CD8-positive, alpha-beta memory T cell (primary cell): ENCODE measurements around the gene DYNC1H1. TPM values are rescaled to one million over a fixed set of nuclear protein-coding genes. Genes with fewer than 3 reads are reported as not detected.
"Not testable (repeated sequence)": the region's sequence is repeated elsewhere in the genome, so short reads cannot be mapped to it uniquely, and the experiment has no call there.

Experiments
- CTCF ChIA-PET: fragments of 350-600 bp; sonication (Branson Sonifier 250); formaldehyde crosslinking; loops from one replicate; lab custom pipeline; 2021; ENCODE audit warnings: antibody characterized with exemption; lab: Charles Lee
- POLR2A ChIA-PET: fragments of 350-600 bp; sonication (Branson Sonifier 250); formaldehyde crosslinking; loops from one replicate; lab custom pipeline; 2021; ENCODE audit warnings: antibody characterized with exemption; lab: Charles Lee
- DNase-seq, 5 donors: peaks; one replicate each; pipeline versions ENCODE4 v3.0.0 to v3.0.0-alpha.2; 2020 to 2022; ENCODE audit warnings: mixed read lengths in 1 of 5
- H3K27ac ChIP-seq: one replicate; pipeline ENCODE4 v1.7.0; 2013; ENCODE audit warnings: low read depth, mild to moderate bottlenecking, low read length, moderate library complexity
- H3K27me3 ChIP-seq: 2 replicates; pipeline ENCODE4 v1.7.0; 2013; ENCODE audit warnings: low read length, mild to moderate bottlenecking; ENCODE audit not compliant: insufficient read depth, poor library complexity, severe bottlenecking
- H3K36me3 ChIP-seq: 2 replicates; pipeline ENCODE4 v1.7.0; 2013; ENCODE audit warnings: mild to moderate bottlenecking, low read length, moderate library complexity; ENCODE audit not compliant: insufficient read depth
- H3K4me1 ChIP-seq: 2 replicates; pipeline ENCODE4 v1.7.0; 2013; ENCODE audit warnings: mild to moderate bottlenecking, low read length, moderate library complexity; ENCODE audit not compliant: insufficient read depth
- H3K4me3 ChIP-seq: 2 replicates; pipeline ENCODE4 v1.7.0; 2013; ENCODE audit warnings: mild to moderate bottlenecking, low read length
- H3K9me3 ChIP-seq: 2 replicates; pipeline ENCODE4 v1.7.0; 2013; ENCODE audit warnings: mild to moderate bottlenecking, low read length
- H3K27ac Mint-ChIP-seq, 8 donors: one replicate each; pipeline ENCODE4 v1.8.0; 2020 to 2021; ENCODE audit warnings: mixed read lengths in 8 of 8, mild to moderate bottlenecking in 6 of 8, inconsistent platforms in 3 of 8, moderate library complexity in 3 of 8
- H3K27me3 Mint-ChIP-seq, 2 donors: one replicate each; pipeline ENCODE4 v1.8.0; 2020 to 2021; ENCODE audit warnings: mixed read lengths in 2 of 2, mild to moderate bottlenecking in 1 of 2, moderate library complexity in 1 of 2
- H3K36me3 Mint-ChIP-seq, 3 donors: one replicate each; pipeline ENCODE4 v1.8.0; 2020 to 2021; ENCODE audit warnings: mixed read lengths in 3 of 3, inconsistent platforms in 1 of 3, mild to moderate bottlenecking in 1 of 3
- H3K4me1 Mint-ChIP-seq, 3 donors: one replicate each; pipeline ENCODE4 v1.8.0; 2020 to 2021; ENCODE audit warnings: mixed read lengths in 3 of 3, inconsistent platforms in 1 of 3, mild to moderate bottlenecking in 1 of 3
- H3K4me3 Mint-ChIP-seq, 7 donors: one replicate each; pipeline ENCODE4 v1.8.0; 2020 to 2021; ENCODE audit warnings: mixed read lengths in 7 of 7, mild to moderate bottlenecking in 6 of 7, moderate library complexity in 4 of 7, inconsistent platforms in 2 of 7
- H3K9me3 Mint-ChIP-seq, 5 donors: one replicate each; pipeline ENCODE4 v1.8.0; 2020 to 2022; ENCODE audit warnings: mixed read lengths in 5 of 5, mild to moderate bottlenecking in 3 of 5, moderate library complexity in 2 of 5, inconsistent platforms in 1 of 5
- polyA plus RNA-seq: library from polyadenylated mRNA; unstranded; fragments of 300-500 nt; fragmentation: Illumina TruSeq; gene quantifications from one replicate; pipeline ENCODE4 v1.2.3, GENCODE V29; 2021
- total RNA-seq, 2 experiments: library from RNA; stranded (reverse); gene quantifications; one replicate each; pipeline ENCODE4 v1.2.3, GENCODE V29; 2021

DYNC1H1 gene
- total and polyA plus RNA-seq, 3 experiments from 2014 or later: 59.7 to 249 (median 241) TPM

DNA sequence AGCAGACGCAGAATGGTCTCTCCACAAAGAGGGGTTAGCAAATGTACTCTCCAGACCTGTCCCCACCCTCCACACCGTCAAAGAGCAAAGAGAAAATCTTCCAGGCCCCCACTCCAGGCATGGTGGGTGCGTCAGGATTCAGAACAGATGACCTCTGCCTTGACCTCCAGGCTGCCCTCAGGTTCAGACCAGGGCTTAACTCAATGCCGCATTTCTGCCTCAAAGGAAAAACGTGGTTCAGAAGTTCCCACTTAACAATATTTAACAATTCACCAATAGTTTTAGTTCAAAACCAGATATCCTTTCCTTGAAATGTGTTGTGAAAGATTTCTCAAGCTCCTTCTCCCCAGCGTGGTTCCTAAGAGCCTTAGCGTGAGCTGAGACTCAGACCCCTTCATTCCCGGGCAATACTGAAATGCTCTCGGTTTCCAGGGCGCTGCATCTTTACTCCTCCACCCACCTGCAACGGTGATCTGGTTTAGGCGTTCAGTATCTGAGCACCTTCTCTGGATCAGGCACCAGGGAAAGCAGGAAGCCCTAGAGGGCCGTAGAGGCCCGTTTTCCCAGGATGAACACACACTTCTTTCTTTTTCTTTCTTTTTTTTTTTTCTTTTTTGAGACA, 99.5 kb downstream of the DYNC1H1 start:
- peak overlapping the region in 1 of 8 donors; percentile 75 for H3K27ac Mint-ChIP-seq
- no peak for DNase-seq
- Histone ChIP-seq H3K27ac (no peak overlapping the region), H3K4me1 (no peaks in the 10 kb centered on the region), H3K27me3 (no peaks in the 10 kb centered on the region), H3K36me3 (no peaks in the 10 kb centered on the region), H3K4me3 (no peak overlapping the region), H3K9me3 (no peaks in the 10 kb centered on the region)
- H3K27me3 Mint-ChIP-seq: no peaks in the 10 kb centered on the region
- ChIA-PET CTCF (interaction anchor here (1.7 to 4.2 kb wide), 3 partner anchors 24 to 250 kb away, joined by 6 to 56 read pairs (median 20); no protein-coding TSS in a partner anchor), POLR2A (interaction anchor here (1.0 kb wide), 1 partner anchor 22 kb away, joined by 3 read pairs; no protein-coding TSS in a partner anchor)
- no peaks in the 10 kb centered on the region for H3K9me3 Mint-ChIP-seq
- no peak overlapping the region for H3K4me3 Mint-ChIP-seq
- H3K4me1 Mint-ChIP-seq: peaks cover 7 to 14% (median 12%) of the 10 kb centered on the region in 3 donors
- H3K36me3 Mint-ChIP-seq: no peaks in the 10 kb centered on the region

DNA sequence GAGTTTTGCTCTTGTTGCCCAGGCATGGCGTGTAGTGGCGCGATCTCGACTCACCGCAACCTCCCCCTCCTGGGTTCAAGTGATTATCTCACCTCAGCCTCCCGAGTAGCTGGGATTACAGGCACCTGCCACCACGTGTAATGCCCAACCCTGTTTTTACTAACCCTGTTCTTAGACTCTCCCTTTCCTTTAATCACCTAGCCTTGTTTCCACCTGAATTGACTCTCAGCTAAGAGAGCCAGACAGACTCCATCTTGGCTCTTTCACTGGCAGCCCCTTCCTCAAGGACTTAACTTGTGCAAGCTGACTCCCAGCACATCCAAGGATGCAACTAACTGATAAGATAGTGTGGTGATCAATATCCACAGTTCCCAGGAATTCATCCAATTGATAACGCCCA, 100.2 kb downstream of the DYNC1H1 start:
- CTCF ChIA-PET: interaction anchor here (3.5 to 4.2 kb wide), 2 partner anchors 24 to 33 kb away, joined by 20 to 56 read pairs; no protein-coding TSS in a partner anchor
- H3K9me3 ChIP-seq, H3K36me3 ChIP-seq, H3K9me3 Mint-ChIP-seq, H3K27ac ChIP-seq, H3K4me3 ChIP-seq, H3K4me3 Mint-ChIP-seq, H3K4me1 ChIP-seq, POLR2A ChIA-PET, H3K27me3 ChIP-seq, DNase-seq, H3K36me3 Mint-ChIP-seq, H3K27me3 Mint-ChIP-seq: not testable (repeated sequence)
- Mint-ChIP-seq H3K4me1 (peaks cover 5 to 13% (median 9%) of the 10 kb centered on the region in 3 donors), H3K27ac (peak overlapping the region in 2 of 8 donors; percentile 51 to 65)

DNA sequence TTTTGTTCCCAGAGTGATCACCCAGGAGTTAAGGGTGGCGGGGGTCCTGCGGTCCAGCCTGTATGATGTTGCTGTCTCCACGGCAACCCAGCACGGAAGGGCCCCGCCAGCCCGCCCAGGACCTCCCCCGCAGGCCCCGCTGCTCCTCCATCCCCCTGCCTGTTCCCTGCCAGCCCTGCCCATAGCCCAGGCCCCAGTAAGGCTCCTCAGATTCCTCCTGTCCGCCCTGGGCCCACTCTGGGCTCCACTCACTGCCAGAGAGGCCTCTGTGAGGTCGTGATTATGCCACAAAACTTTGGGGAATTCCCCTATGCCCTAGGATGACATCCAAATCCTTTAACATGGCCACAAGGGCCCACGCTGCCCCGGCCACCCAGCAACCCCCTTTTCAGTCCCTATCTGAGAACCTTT, 101.7 kb downstream of the DYNC1H1 start:
- no peaks in the 10 kb centered on the region for H3K27me3 ChIP-seq
- H3K27ac Mint-ChIP-seq: peak overlapping the region in 1 of 8 donors; percentile 5
- DNase-seq: no peak
- H3K4me1 Mint-ChIP-seq: peaks cover 7 to 21% (median 16%) of the 10 kb centered on the region in 3 donors
- H3K27me3 Mint-ChIP-seq: no peaks in the 10 kb centered on the region
- H3K36me3 ChIP-seq: no peaks in the 10 kb centered on the region
- H3K4me3 ChIP-seq: no peak overlapping the region
- no peak overlapping the region for H3K4me3 Mint-ChIP-seq
- no peak overlapping the region for H3K27ac ChIP-seq
- no peaks in the 10 kb centered on the region for H3K9me3 ChIP-seq
- ChIA-PET POLR2A (no interaction called here), CTCF (interaction anchor here (0.6 kb wide), 1 partner anchor 21 kb away, joined by 3 read pairs; no protein-coding TSS in a partner anchor)
- no peaks in the 10 kb centered on the region for H3K36me3 Mint-ChIP-seq
- H3K9me3 Mint-ChIP-seq: no peaks in the 10 kb centered on the region
- no peaks in the 10 kb centered on the region for H3K4me1 ChIP-seq

DNA sequence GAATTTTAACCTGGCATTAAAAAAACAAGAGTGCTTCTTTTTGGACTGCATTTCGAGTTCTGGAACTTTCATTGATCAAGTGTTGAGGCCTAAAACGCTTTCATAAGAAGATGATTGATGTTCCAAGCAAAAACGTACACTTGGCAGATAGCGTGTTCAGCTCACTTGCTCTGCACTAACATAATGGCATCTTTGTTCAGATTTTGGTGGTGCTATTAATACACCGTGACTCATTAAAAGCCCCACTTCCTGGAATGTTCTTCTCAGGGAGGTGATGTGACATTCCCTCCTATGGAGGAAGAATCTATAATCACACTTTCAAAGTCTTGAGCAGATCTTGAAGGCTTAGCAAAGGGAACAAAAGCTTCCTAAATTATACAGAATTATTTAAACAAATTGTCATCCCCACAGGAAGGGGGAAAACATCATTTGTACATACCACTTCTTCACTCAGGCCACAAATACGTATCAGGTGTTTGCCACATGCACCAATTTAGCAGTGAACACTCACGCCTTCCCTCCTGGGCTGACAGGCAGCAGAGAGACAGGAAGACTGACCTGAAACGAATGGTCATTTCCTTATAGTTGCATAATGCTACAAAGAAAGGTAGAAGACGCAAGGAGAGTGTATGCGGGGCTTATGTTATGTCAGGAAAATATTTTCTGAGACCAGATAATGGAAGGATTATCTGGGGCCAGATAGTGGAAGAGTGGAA, 107.1 kb downstream of the DYNC1H1 start:
- peaks cover 0 to 4% (median 1%) of the 10 kb centered on the region in 3 donors for H3K36me3 Mint-ChIP-seq
- H3K27ac Mint-ChIP-seq: peak overlapping the region in 6 of 8 donors; percentile 2 to 65 (median 20)
- H3K27me3 Mint-ChIP-seq: no peaks in the 10 kb centered on the region
- H3K9me3 ChIP-seq: no peaks in the 10 kb centered on the region
- H3K4me1 Mint-ChIP-seq: peaks cover 13 to 26% (median 22%) of the 10 kb centered on the region in 3 donors
- CTCF ChIA-PET: interaction anchor here (0.5 to 1.4 kb wide), 4 partner anchors 8 to 104 kb away, joined by 3 to 4 read pairs (median 3); no protein-coding TSS in a partner anchor
- POLR2A ChIA-PET: no interaction called here
- no peaks in the 10 kb centered on the region for H3K27me3 ChIP-seq
- H3K27ac ChIP-seq: no peak overlapping the region
- H3K36me3 ChIP-seq: no peaks in the 10 kb centered on the region
- DNase-seq: no peak
- H3K4me3 Mint-ChIP-seq: peak overlapping the region in 3 of 7 donors; percentile 20 to 85 (median 38)
- no peak overlapping the region for H3K4me3 ChIP-seq
- H3K4me1 ChIP-seq: no peaks in the 10 kb centered on the region
- no peaks in the 10 kb centered on the region for H3K9me3 Mint-ChIP-seq

DNA sequence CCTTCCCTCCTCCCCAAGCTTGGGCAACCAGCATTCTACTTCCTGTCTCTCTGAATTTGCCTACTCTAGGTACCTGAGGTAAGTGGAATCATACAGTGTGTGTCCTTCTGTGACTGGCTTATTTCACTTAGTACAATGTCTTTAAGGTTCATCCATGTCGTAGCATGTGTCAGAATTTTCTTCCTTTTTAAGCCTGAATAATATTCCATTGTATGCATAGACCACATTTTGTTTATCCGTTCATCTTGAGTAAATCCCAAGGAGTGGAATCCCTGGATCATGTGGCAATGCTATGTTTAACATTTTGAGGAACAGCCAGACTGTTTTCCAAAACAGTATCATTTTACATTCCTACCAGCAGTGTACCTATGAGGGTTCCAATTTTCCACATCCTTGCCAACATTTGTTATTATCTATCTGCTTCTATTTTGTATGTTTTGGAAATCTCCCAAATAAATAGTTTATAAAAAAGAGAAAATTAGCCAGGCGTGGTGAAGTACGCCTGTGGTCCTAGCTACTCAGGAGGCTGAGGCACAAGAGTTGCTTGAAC, 110.1 kb downstream of the DYNC1H1 start:
- H3K4me1 Mint-ChIP-seq: peaks cover 17 to 28% (median 24%) of the 10 kb centered on the region in 3 donors
- H3K27me3 ChIP-seq: no peaks in the 10 kb centered on the region
- no peak overlapping the region for H3K4me3 Mint-ChIP-seq
- CTCF ChIA-PET: no interaction called here
- no peaks in the 10 kb centered on the region for H3K9me3 Mint-ChIP-seq
- H3K9me3 ChIP-seq: no peaks in the 10 kb centered on the region
- H3K36me3 Mint-ChIP-seq: peaks cover 2 to 13% (median 4%) of the 10 kb centered on the region in 3 donors
- no peaks in the 10 kb centered on the region for H3K4me1 ChIP-seq
- DNase-seq: no peak
- no peak overlapping the region for H3K27ac ChIP-seq
- H3K36me3 ChIP-seq: peaks cover 2% of the 10 kb centered on the region
- POLR2A ChIA-PET: interaction anchor here (1.6 kb wide), 1 partner anchor 17 kb away, joined by 3 read pairs; no protein-coding TSS in a partner anchor
- no peak overlapping the region for H3K4me3 ChIP-seq
- peak overlapping the region in 3 of 8 donors; percentile 5 to 80 (median 7) for H3K27ac Mint-ChIP-seq
- H3K27me3 Mint-ChIP-seq: no peaks in the 10 kb centered on the region

DNA sequence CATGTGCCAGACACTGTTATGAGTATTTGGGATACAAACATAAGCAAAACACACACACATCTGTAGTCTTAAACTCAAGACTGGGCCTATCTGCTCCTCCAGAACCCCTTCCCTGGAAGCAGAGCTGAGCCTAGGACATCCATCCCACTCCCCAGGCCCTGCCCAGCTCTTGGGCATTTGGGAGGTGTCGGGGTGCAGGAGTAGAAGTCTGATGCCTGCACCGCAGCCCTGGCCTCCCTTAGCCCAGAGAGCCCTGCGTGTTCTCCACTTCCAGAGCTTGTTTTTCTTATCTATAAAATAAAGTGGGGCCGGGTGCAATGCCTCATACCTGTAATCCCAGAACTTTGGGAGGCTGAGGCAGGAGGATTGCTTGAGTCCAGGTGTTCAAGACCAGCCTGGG, 110.8 kb downstream of the DYNC1H1 start:
- H3K27ac ChIP-seq: no peak overlapping the region
- peaks cover 9% of the 10 kb centered on the region for H3K36me3 ChIP-seq
- H3K9me3 ChIP-seq: no peaks in the 10 kb centered on the region
- POLR2A ChIA-PET: interaction anchor here (1.6 kb wide), 1 partner anchor 17 kb away, joined by 3 read pairs; no protein-coding TSS in a partner anchor
- Mint-ChIP-seq H3K36me3 (peaks cover 4 to 20% (median 8%) of the 10 kb centered on the region in 3 donors), H3K27ac (no peak overlapping the region), H3K9me3 (no peaks in the 10 kb centered on the region), H3K4me3 (no peak overlapping the region), H3K27me3 (no peaks in the 10 kb centered on the region), H3K4me1 (peaks cover 17 to 30% (median 19%) of the 10 kb centered on the region in 3 donors)
- CTCF ChIA-PET: interaction anchor here (1.9 kb wide), 1 partner anchor 21 kb away, joined by 4 read pairs; no protein-coding TSS in a partner anchor
- DNase-seq: no peak
- no peaks in the 10 kb centered on the region for H3K4me1 ChIP-seq
- H3K27me3 ChIP-seq: no peaks in the 10 kb centered on the region
- no peak overlapping the region for H3K4me3 ChIP-seq

DNA sequence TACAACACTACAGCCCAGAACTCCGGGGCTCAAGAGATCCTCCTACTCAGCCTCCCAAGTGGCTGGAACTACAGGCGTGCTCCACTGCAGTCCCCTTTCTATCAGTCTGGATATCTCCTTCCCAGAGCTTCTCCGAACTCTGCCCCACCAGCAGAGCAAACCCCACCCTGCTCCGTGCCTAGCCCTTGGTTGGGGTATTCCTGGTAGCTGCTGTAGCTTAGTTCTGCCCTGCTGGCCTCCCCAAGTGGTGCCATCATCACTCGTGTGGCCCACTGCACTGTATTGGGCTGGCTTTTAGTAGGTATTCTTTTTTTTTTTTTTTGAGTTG, 113.0 kb downstream of the DYNC1H1 start:
- H3K27me3 ChIP-seq: no peaks in the 10 kb centered on the region
- no peak for DNase-seq
- H3K4me1 ChIP-seq: peaks cover 5% of the 10 kb centered on the region
- peak overlapping the region in 1 of 8 donors; percentile 85 for H3K27ac Mint-ChIP-seq
- H3K4me3 Mint-ChIP-seq: peak overlapping the region in 1 of 7 donors; percentile 79
- H3K4me3 ChIP-seq: no peak overlapping the region
- ChIA-PET CTCF (interaction anchor here (1.4 kb wide), 1 partner anchor 27 kb away, joined by 6 read pairs; no protein-coding TSS in a partner anchor), POLR2A (interaction anchor here (0.6 kb wide), 1 partner anchor 1477 kb away, joined by 3 read pairs; no protein-coding TSS in a partner anchor)
- H3K36me3 Mint-ChIP-seq: peaks cover 14 to 42% (median 25%) of the 10 kb centered on the region in 3 donors
- H3K9me3 Mint-ChIP-seq: no peaks in the 10 kb centered on the region
- no peaks in the 10 kb centered on the region for H3K9me3 ChIP-seq
- H3K27ac ChIP-seq: no peak overlapping the region
- H3K4me1 Mint-ChIP-seq: peaks cover 21 to 35% (median 25%) of the 10 kb centered on the region in 3 donors
- H3K36me3 ChIP-seq: peaks cover 29% of the 10 kb centered on the region
- H3K27me3 Mint-ChIP-seq: no peaks in the 10 kb centered on the region
